ENCODE results near the gene CD209. TPM values are rescaled to one million over a fixed set of nuclear protein-coding genes. Genes with fewer than 3 reads are reported as not detected.

CD209 gene
- total RNA-seq, 2 experiments from 2014 or later: not detected

DNA sequence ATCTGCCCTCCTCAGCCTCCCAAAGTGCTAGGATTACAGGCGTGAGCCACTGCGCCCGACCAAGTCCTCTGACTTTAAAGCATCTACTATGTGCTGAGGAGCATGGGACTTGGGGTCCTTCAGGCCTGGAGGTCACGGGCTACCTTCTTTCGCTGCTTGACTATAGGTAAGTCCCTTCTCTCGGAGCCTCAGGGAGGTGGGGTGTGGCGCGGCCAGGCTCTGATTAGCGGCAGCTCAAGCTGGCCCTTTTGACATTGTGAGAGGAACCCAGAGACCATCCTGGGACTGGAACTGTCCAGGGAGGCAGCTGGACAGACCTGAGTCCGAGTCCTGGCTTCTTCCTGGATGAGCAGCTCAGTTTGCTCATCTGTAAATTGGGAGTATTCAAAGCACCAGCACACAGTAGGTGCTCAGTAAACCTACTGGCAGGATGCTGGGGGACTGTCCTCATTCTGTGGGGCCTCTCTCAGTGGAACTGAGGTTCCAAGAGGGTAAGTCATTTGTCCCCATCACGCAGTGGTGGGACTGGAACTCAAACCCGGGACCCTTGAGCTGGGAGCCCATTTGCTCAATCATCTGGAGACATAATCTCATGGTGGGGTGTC, 46.2 kb downstream of the CD209 start:
- H3K4me1 ChIP-seq (ENCODE audit: insufficient read depth, low read length, poor library complexity, severe bottlenecking): peaks cover 61% of the 10 kb centered on the region
- H3K9me3 ChIP-seq (ENCODE audit: low read length): no peaks in the 10 kb centered on the region
- intact Hi-C loops (cut with micrococcal nuclease; ENCODE audit: unreplicated experiment): no loop called here
- no peaks in the 10 kb centered on the region for H3K79me2 ChIP-seq (ENCODE audit: insufficient read depth, low read depth, low read length)
- POLR2A ChIA-PET: interaction anchor here (0.6 kb wide), 1 partner anchor 7 kb away, joined by 6 read pairs; no protein-coding TSS in a partner anchor
- no peaks in the 10 kb centered on the region for H4K20me1 ChIP-seq (ENCODE audit: insufficient read depth, low read length)
- BruUV-seq (replicated peaks): no TSS peak
- CTCF ChIA-PET (ENCODE audit: unreplicated experiment): no interaction called here
- H3K27ac ChIP-seq (ENCODE audit: low read depth, low read length, poor library complexity, severe bottlenecking): peak overlapping the region; percentile 90
- TF ChIP-seq EZH2phosphoT487 (IDR thresholded peaks at IDR 0.05; ENCODE audit: borderline replicate concordance, low read depth, low read length): no peak
- TF ChIP-seq, protein P1, sequence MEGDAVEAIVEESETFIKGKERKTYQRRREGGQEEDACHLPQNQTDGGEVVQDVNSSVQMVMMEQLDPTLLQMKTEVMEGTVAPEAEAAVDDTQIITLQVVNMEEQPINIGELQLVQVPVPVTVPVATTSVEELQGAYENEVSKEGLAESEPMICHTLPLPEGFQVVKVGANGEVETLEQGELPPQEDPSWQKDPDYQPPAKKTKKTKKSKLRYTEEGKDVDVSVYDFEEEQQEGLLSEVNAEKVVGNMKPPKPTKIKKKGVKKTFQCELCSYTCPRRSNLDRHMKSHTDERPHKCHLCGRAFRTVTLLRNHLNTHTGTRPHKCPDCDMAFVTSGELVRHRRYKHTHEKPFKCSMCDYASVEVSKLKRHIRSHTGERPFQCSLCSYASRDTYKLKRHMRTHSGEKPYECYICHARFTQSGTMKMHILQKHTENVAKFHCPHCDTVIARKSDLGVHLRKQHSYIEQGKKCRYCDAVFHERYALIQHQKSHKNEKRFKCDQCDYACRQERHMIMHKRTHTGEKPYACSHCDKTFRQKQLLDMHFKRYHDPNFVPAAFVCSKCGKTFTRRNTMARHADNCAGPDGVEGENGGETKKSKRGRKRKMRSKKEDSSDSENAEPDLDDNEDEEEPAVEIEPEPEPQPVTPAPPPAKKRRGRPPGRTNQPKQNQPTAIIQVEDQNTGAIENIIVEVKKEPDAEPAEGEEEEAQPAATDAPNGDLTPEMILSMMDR (conservative IDR thresholded peaks at IDR 0.05; ENCODE audit: low read length): no peak
- H3K36me3 ChIP-seq (ENCODE audit: insufficient read depth, low read length): no peaks in the 10 kb centered on the region
- H2AFZ ChIP-seq (ENCODE audit: low read length): no peak overlapping the region
- no peak for DNase-seq (ENCODE audit: low spot score)
- H3K4me2 ChIP-seq (ENCODE audit: low read length): 0 out of 2 replicates have a peak overlapping the region, but pooled peaks have one; percentile 50
- no peak overlapping the region for H3K4me3 ChIP-seq (ENCODE audit: low read depth, low read length, poor library complexity, severe bottlenecking)
- H3K9me2 ChIP-seq (ENCODE audit: insufficient read depth, low read length): no peaks in the 10 kb centered on the region

DNA sequence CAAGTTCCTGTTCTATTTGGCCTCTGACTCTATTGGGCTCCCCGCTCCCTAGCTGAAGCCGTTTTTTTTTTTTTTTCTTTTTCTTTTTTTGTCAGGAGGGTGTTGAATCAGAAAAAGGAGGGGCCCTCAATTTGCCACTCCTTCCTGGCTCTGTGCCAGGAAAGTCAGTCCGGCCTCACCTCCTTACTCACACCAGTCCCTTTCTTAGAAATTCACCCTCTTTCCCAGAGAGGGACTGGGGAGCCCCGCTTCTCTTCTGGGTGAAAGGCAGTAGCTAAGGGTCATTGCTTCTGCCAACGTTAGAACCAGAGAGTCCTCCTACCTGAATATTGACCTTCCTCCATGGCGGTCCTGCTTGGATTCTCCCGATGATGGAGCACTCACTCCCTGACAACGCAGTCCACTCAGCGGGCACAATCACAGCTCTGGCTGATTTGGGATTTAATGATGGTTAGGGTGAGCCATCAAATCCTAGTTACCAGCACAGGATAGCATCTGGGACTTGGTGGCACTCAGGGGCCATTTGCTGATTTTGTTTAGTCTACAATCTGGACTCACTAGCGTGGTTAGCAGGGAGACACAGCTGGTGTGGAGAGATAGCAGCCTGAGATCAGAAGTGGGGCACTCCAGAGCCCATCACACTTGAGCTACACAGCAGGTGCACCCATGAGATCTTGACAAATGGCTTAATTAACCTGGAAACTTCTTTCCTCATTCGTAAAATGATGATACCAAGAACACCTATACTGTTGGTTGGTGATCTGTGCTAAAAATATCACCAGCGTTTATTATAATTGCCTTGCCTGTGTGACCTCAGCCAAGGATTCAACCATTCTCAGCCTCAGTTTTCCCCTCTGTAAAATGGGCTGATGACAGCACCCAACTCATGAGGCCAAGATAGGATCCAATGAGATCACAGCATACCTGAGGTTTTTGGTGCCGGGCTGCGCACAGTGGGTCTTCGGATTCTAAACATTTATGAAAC, 47.6 kb downstream of the CD209 start:
- ChIA-PET CTCF (ENCODE audit: unreplicated experiment) (interaction anchor here (1.4 kb wide), 1 partner anchor 19 kb away, joined by 4 read pairs; the partner anchor contains the start of gene TRAPPC5), POLR2A (interaction anchor here (0.7 to 1.1 kb wide), 2 partner anchors 7 to 25 kb away, joined by 3 read pairs; no protein-coding TSS in a partner anchor)
- BruUV-seq (replicated peaks): no TSS peak
- Histone ChIP-seq H3K4me2 (ENCODE audit: low read length) (peak overlapping the region; percentile 22), H3K4me1 (ENCODE audit: insufficient read depth, low read length, poor library complexity, severe bottlenecking) (peaks cover 57% of the 10 kb centered on the region), H3K4me3 (ENCODE audit: low read depth, low read length, poor library complexity, severe bottlenecking) (no peak overlapping the region), H3K9me2 (ENCODE audit: insufficient read depth, low read length) (no peaks in the 10 kb centered on the region), H3K36me3 (ENCODE audit: insufficient read depth, low read length) (no peaks in the 10 kb centered on the region), H3K79me2 (ENCODE audit: insufficient read depth, low read depth, low read length) (no peaks in the 10 kb centered on the region), H2AFZ (ENCODE audit: low read length) (no peak overlapping the region), H3K9me3 (ENCODE audit: low read length) (no peaks in the 10 kb centered on the region), H3K27ac (ENCODE audit: low read depth, low read length, poor library complexity, severe bottlenecking) (no peak overlapping the region), H4K20me1 (ENCODE audit: insufficient read depth, low read length) (no peaks in the 10 kb centered on the region)
- DNase-seq (ENCODE audit: low spot score): peak; percentile 50
- no peak for TF ChIP-seq EZH2phosphoT487 (IDR thresholded peaks at IDR 0.05; ENCODE audit: borderline replicate concordance, low read depth, low read length)
- TF ChIP-seq, protein P1 (conservative IDR thresholded peaks at IDR 0.05; ENCODE audit: low read length): no peak
- intact Hi-C loops (cut with micrococcal nuclease; ENCODE audit: unreplicated experiment): no loop called here
